MCF 10A (cell line): ENCODE measurements around the gene RNFT2. TPM values are rescaled to one million over a fixed set of nuclear protein-coding genes. Genes with fewer than 3 reads are reported as not detected.

ENCODE experiments used
- BruUV-seq: library from RNA; stranded (reverse); fragments of 400-500 nt; replicated peaks from 2 replicates; lab custom pipeline; 2021; lab: Mats Ljungman, UMichigan
- CTCF ChIA-PET: fragments of 300-600 bp; sonication (Branson Sonifier 250); formaldehyde crosslinking; extraction: SDS; loops from one replicate; lab custom pipeline; 2021; ENCODE audit warnings: antibody characterized with exemption, inconsistent platforms; lab: Yijun Ruan, JAX
- POLR2A ChIA-PET: fragments of 300-600, 350-650 bp; sonication (Branson Sonifier 250); formaldehyde crosslinking; extraction: SDS; loops from one replicate; lab custom pipeline; 2020; ENCODE audit warnings: antibody characterized with exemption, inconsistent platforms; lab: Yijun Ruan, JAX
- DNase-seq: peaks from one replicate; pipeline ENCODE4 v3.0.0-alpha.2; 2018; ENCODE audit not compliant: unreplicated experiment
- H3K27ac Mint-ChIP-seq: one replicate; pipeline ENCODE4 v1.8.0; 2022; ENCODE audit warnings: mild to moderate bottlenecking, low read depth, mixed read lengths; ENCODE audit not compliant: unreplicated experiment
- H3K27me3 Mint-ChIP-seq: one replicate; pipeline ENCODE4 v1.8.0; 2022; ENCODE audit warnings: mixed read lengths; ENCODE audit not compliant: insufficient read depth, unreplicated experiment
- H3K36me3 Mint-ChIP-seq: one replicate; pipeline ENCODE4 v1.8.0; 2022; ENCODE audit warnings: mild to moderate bottlenecking, moderate library complexity, mixed read lengths; ENCODE audit not compliant: insufficient read depth, unreplicated experiment
- H3K4me1 Mint-ChIP-seq: one replicate; pipeline ENCODE4 v1.8.0; 2022; ENCODE audit warnings: mixed read lengths; ENCODE audit not compliant: insufficient read depth, unreplicated experiment
- H3K4me3 Mint-ChIP-seq: one replicate; pipeline ENCODE4 v1.8.0; 2022; ENCODE audit warnings: mild to moderate bottlenecking, moderate library complexity, mixed read lengths; ENCODE audit not compliant: unreplicated experiment
- H3K9me3 Mint-ChIP-seq: one replicate; pipeline ENCODE4 v1.8.0; 2022; ENCODE audit warnings: mixed read lengths; ENCODE audit not compliant: unreplicated experiment
- intact Hi-C: fragments of 100-400 bp; cut with micrococcal nuclease; formaldehyde crosslinking; loops from 2 replicates; pipeline ENCODE4 v1.14.1; 2022
- total RNA-seq: library from RNA; stranded (reverse); gene quantifications from 2 replicates; pipeline ENCODE4 v1.2.3, GENCODE V29; 2022
- TF ChIP-seq, protein P1 (sequence below): fragments of 200-600 bp; IDR thresholded peaks from one replicate; pipeline ENCODE4 v1.8.0; 2022; ENCODE audit warnings: antibody characterized with exemption, mild to moderate bottlenecking; ENCODE audit not compliant: unreplicated experiment

Gene RNFT2
- total RNA-seq, 1 experiment from 2014 or later = 7.2 TPM

DNA sequence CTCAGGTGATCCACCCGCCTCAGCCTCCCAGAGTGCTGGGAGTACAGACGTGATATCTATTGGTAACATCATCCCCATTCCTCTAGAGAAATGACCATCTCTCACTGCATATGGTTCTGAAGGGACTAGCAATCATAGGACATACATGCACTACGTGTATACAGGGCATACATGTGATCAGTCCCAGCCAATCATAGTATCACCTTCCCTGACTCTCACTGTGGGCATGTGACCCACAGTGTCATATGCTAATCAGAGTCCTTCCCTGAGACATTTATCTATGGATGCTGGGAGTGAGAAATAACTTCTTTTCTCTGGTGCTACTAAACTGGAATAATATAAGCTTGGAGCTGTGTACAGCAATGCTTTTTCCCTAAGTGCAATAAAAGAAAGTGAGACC, 160.6 kb downstream of the RNFT2 start:
- Mint-ChIP-seq H3K4me1 (no peaks in the 10 kb centered on the region), H3K27ac (no peak overlapping the region), H3K27me3 (peaks cover 55% of the 10 kb centered on the region), H3K36me3 (no peaks in the 10 kb centered on the region), H3K4me3 (no peak overlapping the region), H3K9me3 (no peaks in the 10 kb centered on the region)
- TF ChIP-seq, protein P1, sequence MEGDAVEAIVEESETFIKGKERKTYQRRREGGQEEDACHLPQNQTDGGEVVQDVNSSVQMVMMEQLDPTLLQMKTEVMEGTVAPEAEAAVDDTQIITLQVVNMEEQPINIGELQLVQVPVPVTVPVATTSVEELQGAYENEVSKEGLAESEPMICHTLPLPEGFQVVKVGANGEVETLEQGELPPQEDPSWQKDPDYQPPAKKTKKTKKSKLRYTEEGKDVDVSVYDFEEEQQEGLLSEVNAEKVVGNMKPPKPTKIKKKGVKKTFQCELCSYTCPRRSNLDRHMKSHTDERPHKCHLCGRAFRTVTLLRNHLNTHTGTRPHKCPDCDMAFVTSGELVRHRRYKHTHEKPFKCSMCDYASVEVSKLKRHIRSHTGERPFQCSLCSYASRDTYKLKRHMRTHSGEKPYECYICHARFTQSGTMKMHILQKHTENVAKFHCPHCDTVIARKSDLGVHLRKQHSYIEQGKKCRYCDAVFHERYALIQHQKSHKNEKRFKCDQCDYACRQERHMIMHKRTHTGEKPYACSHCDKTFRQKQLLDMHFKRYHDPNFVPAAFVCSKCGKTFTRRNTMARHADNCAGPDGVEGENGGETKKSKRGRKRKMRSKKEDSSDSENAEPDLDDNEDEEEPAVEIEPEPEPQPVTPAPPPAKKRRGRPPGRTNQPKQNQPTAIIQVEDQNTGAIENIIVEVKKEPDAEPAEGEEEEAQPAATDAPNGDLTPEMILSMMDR = no peak
- intact Hi-C loops = no loop called here
- no TSS peak for BruUV-seq
- no peak for DNase-seq
- POLR2A ChIA-PET = no interaction called here
- CTCF ChIA-PET = interaction anchor here (0.5 kb wide), 1 partner anchor 262 kb away, joined by 4 read pairs; no protein-coding TSS in a partner anchor

DNA sequence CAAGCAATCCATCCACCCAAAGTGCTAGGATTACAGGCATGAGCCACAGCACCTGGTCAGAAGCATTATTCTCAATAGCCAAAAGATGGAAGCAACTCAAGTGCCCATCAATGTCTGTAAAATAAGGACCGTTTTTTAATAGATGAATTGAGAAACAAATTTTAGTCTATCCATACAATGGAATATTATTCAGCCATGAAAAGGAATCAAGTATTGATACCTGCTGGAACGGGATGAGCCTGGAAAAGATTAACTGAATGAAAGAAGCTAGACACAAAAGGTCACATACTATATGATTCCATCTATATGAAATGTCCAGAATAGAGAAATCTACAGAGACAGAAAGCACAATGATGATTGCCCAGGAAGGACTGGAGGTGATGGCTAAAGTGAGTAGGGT, 163.5 kb downstream of the RNFT2 start:
- Mint-ChIP-seq H3K4me3 (no peak overlapping the region), H3K27ac (no peak overlapping the region), H3K27me3 (peaks cover 53% of the 10 kb centered on the region), H3K4me1 (no peaks in the 10 kb centered on the region), H3K36me3 (no peaks in the 10 kb centered on the region), H3K9me3 (no peaks in the 10 kb centered on the region)
- no TSS peak for BruUV-seq
- TF ChIP-seq, protein P1 = no peak
- intact Hi-C loops = no loop called here
- no peak for DNase-seq
- ChIA-PET POLR2A (no interaction called here), CTCF (interaction anchor here (0.5 to 1.4 kb wide), 2 partner anchors 9 to 14 kb away, joined by 3 to 5 read pairs; partner anchors contain the start of gene FBXW8)

Other genes starting within 250 kb of the RNFT2 start
- 3.4 and 5.1 TPM in 2 replicates for gene MAP1LC3B2, start 178.9 kb upstream of the RNFT2 start, total RNA-seq
- gene SPRING1, start 246 bp upstream of the RNFT2 start, total RNA-seq = 26.2 and 37.1 TPM in 2 replicates
- 2.6 and 3.0 TPM in 2 replicates for gene HRK, start 143.1 kb downstream of the RNFT2 start, total RNA-seq
- gene FBXW8, start 172.6 kb downstream of the RNFT2 start, total RNA-seq = 24.2 and 24.8 TPM in 2 replicates